GOT3 (cell line): ENCODE measurements around the gene DUSP3.

Experiments
- DNase-seq: peaks from one replicate; lab custom pipeline; 2025; ENCODE audit warnings: mixed read lengths; lab: John Stamatoyannopoulos, UW

Gene DUSP3

GRCh38 chr17:43768943-43769342 is 9.8 kb downstream of the DUSP3 start:
- DNase-seq, result no peak

- no peak for DNase-seq
Measured at GRCh38 chr17:43768382-43768781, 10.4 kb downstream of the DUSP3 start.

GRCh38 chr17:43767713-43768059 is 11.1 kb downstream of the DUSP3 start:
- no peak for DNase-seq

- no peak for DNase-seq
Measured at GRCh38 chr17:43767053-43767712, 11.6 kb downstream of the DUSP3 start.

GRCh38 chr17:43766413-43767052 is 12.2 kb downstream of the DUSP3 start:
- no peak for DNase-seq

- DNase-seq, result peak; percentile 70
Measured at GRCh38 chr17:43760254-43760852, 18.4 kb downstream of the DUSP3 start.

- DNase-seq, result no peak
Measured at GRCh38 chr17:43759836-43760235, 18.9 kb downstream of the DUSP3 start.

GRCh38 chr17:43758497-43759174 is 20.1 kb downstream of the DUSP3 start, which contains the start of gene SOST:
Gene SOST, minus strand, starts transcription at chr17:43758791. Its CDS starts 50 bp downstream, at chr17:43758741.
- DNase-seq, result no peak

- no peak for DNase-seq
Measured at GRCh38 chr17:43758086-43758485, 20.7 kb downstream of the DUSP3 start.

GRCh38 chr17:43757171-43757660 is 21.6 kb downstream of the DUSP3 start:
- DNase-seq, result no peak

- no peak for DNase-seq
Measured at GRCh38 chr17:43756201-43756600, 22.6 kb downstream of the DUSP3 start.

GRCh38 chr17:43755389-43755875 is 23.3 kb downstream of the DUSP3 start:
- no peak for DNase-seq

- no peak for DNase-seq
Measured at GRCh38 chr17:43754947-43755346, 23.8 kb downstream of the DUSP3 start.

GRCh38 chr17:43753493-43754129 is 25.2 kb downstream of the DUSP3 start:
- DNase-seq, result no peak

GRCh38 chr17:43750153-43750552 is 28.6 kb downstream of the DUSP3 start:
- no peak for DNase-seq

GRCh38 chr17:43745541-43745940 is 33.2 kb downstream of the DUSP3 start:
- no peak for DNase-seq

- DNase-seq, result no peak
Measured at GRCh38 chr17:43741636-43742035, 37.1 kb downstream of the DUSP3 start.

- DNase-seq, result no peak
Measured at GRCh38 chr17:43740541-43740940, 38.2 kb downstream of the DUSP3 start.

GRCh38 chr17:43737722-43738121 is 41.1 kb downstream of the DUSP3 start:
- DNase-seq, result no peak

GRCh38 chr17:43736389-43736788 is 42.4 kb downstream of the DUSP3 start:
- no peak for DNase-seq

GRCh38 chr17:43734376-43734775 is 44.4 kb downstream of the DUSP3 start:
- DNase-seq, result no peak

GRCh38 chr17:43733956-43734355 is 44.8 kb downstream of the DUSP3 start:
- DNase-seq, result no peak
